Activated CD8-positive, alpha-beta T cell treated with anti-CD3 and anti-CD28 coated beads for 36 hours (primary cell): ENCODE measurements around the gene DARS2. TPM values are rescaled to one million over a fixed set of nuclear protein-coding genes. Genes with fewer than 3 reads are reported as not detected.

Experiments used
- ATAC-seq: fragments of 200-7000 bp; cut with Tn5 transposase; one replicate; pipeline ENCODE4 v1.10.0; 2021; ENCODE audit warnings: mild to moderate bottlenecking, moderate library complexity
- CTCF ChIA-PET: fragments of 350-600 bp; sonication (Branson Sonifier 250); formaldehyde crosslinking; loops from one replicate; lab custom pipeline; 2021; ENCODE audit warnings: antibody characterized with exemption; lab: Charles Lee
- POLR2A ChIA-PET: fragments of 350-600 bp; sonication (Branson Sonifier 250); formaldehyde crosslinking; loops from one replicate; lab custom pipeline; 2021; ENCODE audit warnings: antibody characterized with exemption; lab: Charles Lee
- DNase-seq: peaks from one replicate; pipeline ENCODE4 v3.0.0-alpha.2; 2020
- H3K27ac Mint-ChIP-seq: one replicate; pipeline ENCODE4 v1.8.0; 2021; ENCODE audit warnings: mild to moderate bottlenecking, mixed read lengths
- H3K27me3 Mint-ChIP-seq: one replicate; pipeline ENCODE4 v1.8.0; 2021; ENCODE audit warnings: mixed read lengths
- H3K36me3 Mint-ChIP-seq: one replicate; pipeline ENCODE4 v1.8.0; 2021; ENCODE audit warnings: low read depth, mixed read lengths
- H3K4me1 Mint-ChIP-seq: one replicate; pipeline ENCODE4 v1.8.0; 2021; ENCODE audit warnings: low read depth, mixed read lengths
- H3K4me3 Mint-ChIP-seq: one replicate; pipeline ENCODE4 v1.8.0; 2021; ENCODE audit warnings: mild to moderate bottlenecking, moderate library complexity, mixed read lengths
- H3K9me3 Mint-ChIP-seq: one replicate; pipeline ENCODE4 v1.8.0; 2021; ENCODE audit warnings: mixed read lengths
- intact Hi-C: fragments of 100-400 bp; cut with micrococcal nuclease; formaldehyde crosslinking; loops from one replicate; pipeline ENCODE4 v1.10.0; 2022
- total RNA-seq, 2 experiments: library from RNA; stranded (reverse); gene quantifications; one replicate each; pipeline ENCODE4 v1.2.3, GENCODE V29; 2021
- TF ChIP-seq, protein P1 (sequence below): fragments of 200-600 bp; IDR thresholded peaks from one replicate; pipeline ENCODE4 v1.8.0; 2022; ENCODE audit warnings: antibody characterized with exemption, mild to moderate bottlenecking

The DARS2 gene
- total RNA-seq, 2 experiments from 2014 or later = 46.7 to 49.5 TPM

DNA sequence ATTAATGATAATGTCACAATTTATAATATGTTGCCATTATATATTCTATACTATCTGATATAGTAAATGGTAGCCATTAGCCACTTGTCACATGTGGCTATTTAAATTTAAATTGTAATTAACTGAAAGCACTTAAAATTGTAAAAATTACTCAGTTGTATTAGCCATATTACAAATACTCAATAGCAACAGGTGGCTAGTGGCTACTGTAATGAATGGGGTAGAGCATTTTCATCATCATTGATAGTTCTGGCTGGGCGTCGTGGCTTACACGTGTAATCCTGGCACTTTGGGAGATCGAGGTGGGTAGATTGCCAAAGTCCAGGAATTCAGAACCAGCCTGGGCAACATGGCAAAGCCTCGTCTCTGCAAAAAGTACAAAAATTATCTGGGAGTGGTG lies 60.2 kb downstream of the DARS2 start:
- H3K27ac Mint-ChIP-seq = no peak overlapping the region
- DNase-seq = no peak
- peaks cover 23% of the 10 kb centered on the region for H3K4me1 Mint-ChIP-seq
- H3K36me3 Mint-ChIP-seq = peaks cover 27% of the 10 kb centered on the region
- no peaks in the 10 kb centered on the region for H3K9me3 Mint-ChIP-seq
- POLR2A ChIA-PET = no interaction called here
- TF ChIP-seq, protein P1, sequence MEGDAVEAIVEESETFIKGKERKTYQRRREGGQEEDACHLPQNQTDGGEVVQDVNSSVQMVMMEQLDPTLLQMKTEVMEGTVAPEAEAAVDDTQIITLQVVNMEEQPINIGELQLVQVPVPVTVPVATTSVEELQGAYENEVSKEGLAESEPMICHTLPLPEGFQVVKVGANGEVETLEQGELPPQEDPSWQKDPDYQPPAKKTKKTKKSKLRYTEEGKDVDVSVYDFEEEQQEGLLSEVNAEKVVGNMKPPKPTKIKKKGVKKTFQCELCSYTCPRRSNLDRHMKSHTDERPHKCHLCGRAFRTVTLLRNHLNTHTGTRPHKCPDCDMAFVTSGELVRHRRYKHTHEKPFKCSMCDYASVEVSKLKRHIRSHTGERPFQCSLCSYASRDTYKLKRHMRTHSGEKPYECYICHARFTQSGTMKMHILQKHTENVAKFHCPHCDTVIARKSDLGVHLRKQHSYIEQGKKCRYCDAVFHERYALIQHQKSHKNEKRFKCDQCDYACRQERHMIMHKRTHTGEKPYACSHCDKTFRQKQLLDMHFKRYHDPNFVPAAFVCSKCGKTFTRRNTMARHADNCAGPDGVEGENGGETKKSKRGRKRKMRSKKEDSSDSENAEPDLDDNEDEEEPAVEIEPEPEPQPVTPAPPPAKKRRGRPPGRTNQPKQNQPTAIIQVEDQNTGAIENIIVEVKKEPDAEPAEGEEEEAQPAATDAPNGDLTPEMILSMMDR = no peak
- no peak for ATAC-seq
- H3K4me3 Mint-ChIP-seq = no peak overlapping the region
- H3K27me3 Mint-ChIP-seq = no peaks in the 10 kb centered on the region
- CTCF ChIA-PET = no interaction called here
- intact Hi-C loops = no loop called here

DNA sequence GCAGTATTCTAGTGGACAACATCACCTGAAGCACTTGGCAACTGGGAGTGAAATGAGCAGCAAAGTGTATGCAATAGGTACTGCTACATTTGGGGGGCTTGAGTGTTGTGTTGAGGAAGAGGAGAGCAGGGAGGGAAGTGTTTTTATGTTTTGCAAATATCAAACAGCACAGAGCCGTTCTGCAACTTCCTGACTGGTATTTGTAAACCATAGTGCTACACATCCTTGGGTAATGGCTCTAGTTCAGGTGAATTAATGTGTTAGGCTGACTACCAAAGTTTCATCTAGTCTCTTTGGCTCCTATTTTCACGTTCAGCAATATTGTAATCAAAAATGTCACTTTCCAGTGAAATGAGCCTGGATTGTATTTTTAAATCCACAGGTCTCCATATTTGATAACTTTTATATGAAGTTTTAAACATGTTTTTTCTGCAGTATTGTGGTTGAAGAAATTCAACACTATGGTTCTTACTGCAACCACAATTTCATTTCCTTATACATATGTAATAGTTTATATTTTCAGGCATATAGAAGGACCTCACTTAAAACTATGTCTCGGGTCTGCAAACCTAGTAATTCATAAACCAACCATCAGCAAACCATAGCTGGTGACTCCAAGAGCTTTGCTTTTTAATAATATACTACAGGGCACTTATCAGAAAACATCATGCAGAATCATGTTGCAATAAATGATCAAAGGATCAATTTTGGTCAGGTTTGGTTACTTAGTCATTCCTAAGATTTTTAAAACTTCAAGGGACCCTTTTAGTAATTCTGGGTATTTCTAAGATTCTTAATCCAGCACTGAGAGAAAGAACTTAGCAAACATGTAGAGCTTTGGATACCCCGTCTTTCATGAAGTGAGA lies 62.5 kb downstream of the DARS2 start:
- TF ChIP-seq, protein P1 = no peak
- H3K27me3 Mint-ChIP-seq = no peaks in the 10 kb centered on the region
- DNase-seq = no peak
- ATAC-seq = no peak
- H3K4me1 Mint-ChIP-seq = peaks cover 23% of the 10 kb centered on the region
- H3K27ac Mint-ChIP-seq = no peak overlapping the region
- intact Hi-C loops = no loop called here
- H3K4me3 Mint-ChIP-seq = no peak overlapping the region
- peaks cover 30% of the 10 kb centered on the region for H3K36me3 Mint-ChIP-seq
- POLR2A ChIA-PET = no interaction called here
- no peaks in the 10 kb centered on the region for H3K9me3 Mint-ChIP-seq
- CTCF ChIA-PET = no interaction called here

DNA sequence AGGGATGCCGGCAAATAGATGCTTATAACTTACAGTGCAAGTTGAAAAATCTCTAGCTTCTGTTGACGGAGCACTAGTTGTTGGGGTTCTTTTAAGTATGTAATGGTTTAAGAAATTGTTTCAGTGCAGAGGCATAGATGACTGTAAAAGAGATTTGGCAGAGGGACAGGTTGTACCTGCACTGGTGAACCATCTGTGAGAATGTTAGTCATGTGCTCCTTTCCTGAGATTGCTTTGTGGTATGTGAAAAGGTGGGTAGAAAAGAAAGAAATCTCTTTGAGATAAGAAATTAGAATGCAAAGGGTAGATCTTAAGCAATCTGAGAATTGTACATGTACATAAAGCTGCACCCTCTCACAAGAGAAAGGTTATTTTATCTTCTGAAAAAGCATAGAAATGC lies 63.2 kb downstream of the DARS2 start:
- Mint-ChIP-seq H3K27me3 (no peaks in the 10 kb centered on the region), H3K27ac (no peak overlapping the region), H3K4me1 (peaks cover 23% of the 10 kb centered on the region), H3K9me3 (no peaks in the 10 kb centered on the region), H3K4me3 (no peak overlapping the region), H3K36me3 (peaks cover 30% of the 10 kb centered on the region)
- DNase-seq (no peak), ATAC-seq (no peak)
- POLR2A ChIA-PET = no interaction called here
- TF ChIP-seq, protein P1 = no peak
- CTCF ChIA-PET = no interaction called here
- intact Hi-C loops = no loop called here

DNA sequence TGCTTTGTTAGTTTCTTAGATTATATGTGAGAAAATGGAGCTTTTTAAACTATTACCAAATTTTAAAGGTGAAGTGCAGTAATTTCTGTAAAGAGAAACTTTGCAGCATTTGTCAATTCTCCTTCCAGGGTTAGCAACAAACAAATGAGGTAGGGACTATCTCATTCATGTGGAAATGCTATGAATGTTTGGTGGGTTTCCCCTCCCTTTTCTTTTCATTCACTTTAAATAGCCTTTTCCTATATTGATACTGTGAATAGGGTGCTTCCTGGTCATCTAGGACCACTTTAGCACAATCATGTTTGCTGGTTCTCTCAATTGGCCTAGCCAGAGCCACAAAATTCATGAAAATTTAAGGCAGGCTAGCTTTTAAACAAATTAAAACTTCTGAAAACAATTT lies 64.3 kb downstream of the DARS2 start:
- H3K36me3 Mint-ChIP-seq = peaks cover 30% of the 10 kb centered on the region
- H3K4me1 Mint-ChIP-seq = peaks cover 23% of the 10 kb centered on the region
- DNase-seq (no peak), ATAC-seq (no peak)
- H3K27ac Mint-ChIP-seq = no peak overlapping the region
- no peak overlapping the region for H3K4me3 Mint-ChIP-seq
- TF ChIP-seq, protein P1 = no peak
- no peaks in the 10 kb centered on the region for H3K9me3 Mint-ChIP-seq
- CTCF ChIA-PET = no interaction called here
- POLR2A ChIA-PET = interaction anchor here (0.8 kb wide), 1 partner anchor 21 kb away, joined by 3 read pairs; the partner anchor contains the start of gene ZBTB37
- intact Hi-C loops = no loop called here
- H3K27me3 Mint-ChIP-seq = no peaks in the 10 kb centered on the region

DNA sequence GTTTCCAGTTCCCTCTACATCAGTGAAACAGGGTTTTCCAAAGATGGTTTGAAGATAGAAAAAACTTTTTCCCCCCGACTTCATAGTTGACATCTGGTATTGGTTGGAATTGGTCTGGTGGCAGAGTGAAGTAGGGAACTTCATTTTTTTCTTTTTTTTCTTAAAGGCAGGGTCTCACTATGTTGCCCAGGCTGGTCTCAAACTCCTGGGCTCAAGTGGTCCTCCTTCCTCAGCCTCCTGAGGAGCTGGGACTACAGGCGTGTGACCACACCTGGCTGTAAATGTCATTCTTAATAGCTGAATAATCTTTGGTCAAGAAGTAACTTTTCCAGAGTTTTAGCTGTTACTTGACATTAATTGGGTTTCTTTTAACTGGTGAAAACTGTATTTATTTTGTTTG lies 65.4 kb downstream of the DARS2 start:
- TF ChIP-seq, protein P1 = no peak
- intact Hi-C loops = no loop called here
- DNase-seq (no peak), ATAC-seq (no peak)
- Mint-ChIP-seq H3K4me1 (peaks cover 23% of the 10 kb centered on the region), H3K27ac (no peak overlapping the region), H3K4me3 (no peak overlapping the region), H3K9me3 (no peaks in the 10 kb centered on the region), H3K36me3 (peaks cover 30% of the 10 kb centered on the region), H3K27me3 (no peaks in the 10 kb centered on the region)
- POLR2A ChIA-PET = no interaction called here
- CTCF ChIA-PET = no interaction called here
